HG03439 (cell line): ENCODE data around the gene GMPR.
"Not testable (repeated sequence)": the region's sequence is repeated elsewhere in the genome, so short reads cannot be mapped to it uniquely, and the experiment has no call there.

ENCODE experiments used
- ATAC-seq: cut with Tn5 transposase; IDR thresholded peaks from one replicate; pipeline ENCODE4 v1.9.1; 2021; ENCODE audit warnings: mild to moderate bottlenecking, moderate library complexity; ENCODE audit not compliant: unreplicated experiment

Gene GMPR

DNA sequence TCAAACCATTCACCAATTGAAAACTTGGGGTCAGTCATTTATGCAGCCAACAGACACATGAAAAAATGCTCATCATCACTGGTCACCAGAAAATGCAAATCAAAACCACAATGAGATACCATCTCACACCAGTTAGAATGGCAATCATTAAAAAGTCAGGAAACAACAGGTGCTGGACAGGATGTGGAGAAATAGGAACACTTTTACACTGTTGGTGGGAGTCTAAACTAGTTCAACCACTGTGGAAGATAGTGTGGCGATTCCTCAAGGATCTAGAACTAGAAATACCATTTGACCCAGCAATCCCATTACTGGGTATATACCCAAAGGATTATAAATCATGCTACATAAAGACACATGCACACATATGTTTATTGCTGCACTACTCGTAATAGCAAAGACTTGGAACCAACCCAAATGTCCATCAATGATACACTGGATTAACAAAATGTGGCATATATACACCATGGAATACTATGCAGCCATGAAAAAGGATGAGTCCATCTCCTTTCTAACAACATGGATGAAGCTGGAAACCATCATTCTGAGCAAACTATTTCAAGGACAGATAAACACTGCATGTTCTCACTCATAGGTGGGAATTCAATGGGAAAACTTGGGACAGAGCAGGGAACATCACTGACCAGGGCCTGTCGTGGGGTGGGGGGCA lies 13.2 kb upstream of the GMPR start:
- not testable (repeated sequence) for ATAC-seq

DNA sequence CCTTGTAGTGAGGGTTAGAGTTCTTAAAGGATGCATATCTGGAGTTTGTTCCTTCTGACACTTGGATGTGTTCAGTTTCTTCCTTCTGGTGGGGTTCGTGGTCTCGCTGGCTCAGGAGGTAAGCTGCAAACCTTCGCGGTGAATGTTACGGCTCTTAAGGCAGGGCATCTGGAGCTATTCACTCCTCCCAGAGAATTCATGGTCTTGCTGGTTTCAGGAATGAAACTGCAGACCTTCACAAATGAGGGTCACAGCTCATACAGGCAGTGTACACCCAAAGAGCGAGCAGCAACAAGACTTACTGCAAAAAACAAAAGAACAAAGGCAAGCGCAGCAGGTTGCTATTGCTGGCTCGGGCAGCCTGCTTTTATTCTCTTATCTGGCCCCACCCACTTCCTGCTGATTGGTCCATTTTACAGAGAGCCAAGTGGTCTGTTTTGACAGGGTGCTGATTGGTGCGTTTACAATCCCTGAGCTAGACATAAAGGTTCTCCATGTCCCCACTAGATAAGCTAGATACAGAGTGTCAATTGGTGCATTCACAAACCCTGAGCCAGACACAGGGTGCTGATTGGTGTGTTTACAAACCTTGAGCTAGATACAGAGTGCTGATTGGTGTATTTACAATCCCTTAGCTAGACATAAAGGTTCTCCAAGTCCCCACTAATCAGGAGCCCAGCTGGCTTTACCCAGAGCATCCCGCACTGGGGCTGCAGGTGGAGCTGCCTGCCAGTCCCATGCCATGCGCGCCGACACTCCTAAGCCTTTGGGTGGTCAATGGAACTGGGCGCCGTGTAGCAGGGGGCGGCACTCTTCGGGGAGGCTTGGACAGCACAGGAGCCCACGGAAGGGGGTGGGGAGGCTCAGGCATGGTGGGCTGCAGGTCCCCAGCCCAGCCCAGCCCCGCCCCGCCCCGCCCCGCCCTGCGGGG lies 12.0 kb upstream of the GMPR start:
- ATAC-seq = not testable (repeated sequence)

DNA sequence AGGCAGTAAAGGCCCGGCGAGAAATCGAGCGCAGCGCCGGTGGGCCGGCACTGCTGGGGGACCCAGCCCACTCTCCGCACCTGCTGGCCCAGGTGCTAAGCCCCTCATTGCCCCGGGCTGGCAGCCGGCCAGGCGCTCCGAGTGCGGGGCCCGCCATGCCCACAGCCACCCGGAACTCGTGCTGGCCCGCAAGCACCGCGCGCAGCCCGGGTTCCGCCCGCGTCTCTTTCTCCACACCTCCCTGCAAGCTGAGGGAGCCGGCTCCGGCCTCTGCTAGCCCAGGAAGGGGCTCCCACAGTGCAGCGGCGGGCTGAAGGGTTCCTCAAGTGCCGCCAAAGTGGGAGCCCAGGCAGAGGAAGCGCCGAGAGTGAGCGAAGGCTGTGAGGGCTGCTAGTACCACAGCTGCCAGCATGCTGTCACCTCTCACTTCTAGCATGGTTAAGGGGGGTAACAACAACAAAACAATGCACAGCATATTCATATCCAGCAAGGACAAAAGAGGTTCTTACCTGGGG lies 11.3 kb upstream of the GMPR start:
- ATAC-seq = no peak

DNA sequence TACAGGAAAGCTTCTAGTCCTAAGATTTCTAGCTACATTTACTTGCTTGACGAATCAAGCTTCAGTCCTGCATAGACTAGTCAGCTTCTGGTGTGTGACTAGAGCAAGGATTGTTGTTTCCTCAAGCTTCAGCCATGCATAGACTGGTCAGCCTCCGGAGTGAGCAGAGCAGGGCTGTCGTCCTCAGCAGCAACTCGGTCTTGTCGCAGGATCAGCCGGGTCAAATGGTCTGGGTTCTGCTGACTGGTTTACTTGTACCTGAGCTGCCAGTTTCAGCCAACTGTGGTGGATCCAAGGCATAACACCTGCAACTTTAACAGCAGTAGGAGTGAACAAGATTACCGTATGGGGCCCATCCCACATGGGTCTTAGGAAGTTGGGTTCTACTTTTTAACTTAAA lies 10.8 kb upstream of the GMPR start:
- ATAC-seq = no peak

DNA sequence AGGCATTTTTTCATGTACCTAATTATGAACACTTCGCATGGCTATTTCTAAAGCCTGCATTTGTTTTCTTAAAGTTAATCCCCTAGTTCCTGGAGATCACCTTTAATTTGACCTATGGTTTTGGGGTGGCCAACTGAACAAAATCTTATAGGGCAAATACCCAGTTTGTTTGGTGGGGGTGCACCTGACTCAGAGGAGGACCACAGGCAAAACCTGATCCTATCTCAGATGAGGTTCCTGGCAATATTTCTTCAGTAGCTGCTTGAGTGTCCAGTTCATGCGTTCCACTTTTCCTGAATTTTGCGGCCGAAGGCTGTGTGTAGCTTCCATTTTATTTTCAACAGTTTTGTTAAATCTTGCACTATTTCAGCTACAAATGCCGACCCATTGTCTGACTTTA lies 10.3 kb upstream of the GMPR start:
- ATAC-seq = no peak

DNA sequence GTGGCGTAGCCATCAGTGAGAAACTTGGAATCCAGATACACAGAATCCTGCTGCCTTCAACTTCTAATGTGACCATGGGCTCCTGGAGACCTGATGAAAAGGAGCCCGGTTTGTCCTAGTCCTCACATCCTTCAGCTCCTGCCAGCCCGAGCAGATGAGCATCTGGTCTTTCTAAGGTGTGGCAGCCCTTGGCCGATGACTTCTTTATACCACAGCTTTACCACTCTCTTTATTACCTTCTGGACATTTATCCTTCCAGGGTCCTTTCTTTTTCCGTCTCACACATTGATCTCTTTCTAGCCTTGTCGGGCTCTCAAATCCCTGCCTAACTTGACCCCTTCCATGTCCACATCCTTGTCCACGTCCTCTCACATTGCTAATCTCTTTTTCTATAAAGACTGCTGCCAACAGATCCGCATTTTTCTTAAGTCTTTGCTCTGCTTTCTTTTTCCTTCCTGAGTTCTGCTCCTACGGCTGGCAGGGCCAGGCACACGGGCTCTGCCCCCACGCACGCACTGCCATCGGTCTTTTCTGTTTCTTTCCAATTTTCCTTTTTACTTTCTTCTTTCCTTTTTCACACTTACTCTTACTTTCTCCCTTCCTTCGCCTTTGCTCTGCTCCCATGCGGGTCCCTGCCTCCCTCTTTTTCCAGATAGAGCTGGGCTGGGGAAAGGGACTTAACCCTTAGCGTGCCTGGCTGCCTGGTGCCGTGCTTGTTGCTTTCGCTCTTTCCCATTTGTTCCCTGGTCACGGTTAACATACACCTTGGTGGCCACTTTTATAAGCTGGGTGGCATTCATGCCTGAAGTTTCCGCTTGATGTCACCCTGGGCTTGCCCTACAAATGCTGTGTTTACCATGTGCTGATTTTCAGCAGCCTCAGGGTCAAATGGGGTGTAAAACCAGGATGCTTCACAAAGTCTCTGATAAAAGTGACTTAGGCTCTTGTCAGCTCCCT lies 9.4 kb upstream of the GMPR start:
- no peak for ATAC-seq

DNA sequence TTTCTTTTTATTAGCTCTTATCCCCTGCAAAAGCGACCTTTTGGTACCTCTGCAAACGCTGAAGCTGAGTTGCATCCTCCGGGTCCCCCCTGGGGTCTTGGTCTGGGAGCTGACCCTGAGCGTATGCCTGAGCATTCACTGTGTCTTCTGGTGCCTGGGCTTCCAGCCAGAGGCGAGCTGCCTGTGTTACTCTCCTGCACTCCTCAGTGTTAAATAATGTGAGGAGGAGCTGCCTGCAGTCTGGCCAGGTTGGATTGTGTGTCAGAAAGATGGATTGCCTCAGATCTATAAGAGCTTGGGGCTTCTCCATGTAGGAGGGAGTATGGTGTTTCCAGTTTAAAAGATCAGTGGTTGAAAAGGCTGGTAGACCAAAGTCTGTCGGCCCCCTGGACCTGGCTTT lies 8.7 kb upstream of the GMPR start:
- ATAC-seq = no peak

DNA sequence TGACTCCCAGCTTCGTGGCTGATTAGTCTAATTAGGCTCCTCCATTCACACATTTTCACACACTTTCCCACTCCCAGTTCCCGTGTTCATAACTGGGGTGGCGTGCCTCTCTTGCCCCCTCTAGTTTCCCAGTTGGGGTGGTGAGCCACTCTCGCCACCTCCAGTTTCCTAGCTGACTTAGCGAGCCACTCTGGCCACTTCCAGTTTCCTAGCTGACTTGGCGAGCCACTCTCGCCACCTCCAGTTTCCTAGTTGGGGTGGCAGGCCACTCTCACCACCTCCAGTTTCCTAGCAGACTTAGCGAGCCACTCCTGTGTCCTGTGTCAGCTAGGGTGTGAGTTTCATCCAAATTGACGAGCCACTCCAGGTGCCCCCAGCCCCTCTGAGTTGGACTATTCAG lies 7.4 kb upstream of the GMPR start:
- ATAC-seq = no peak

DNA sequence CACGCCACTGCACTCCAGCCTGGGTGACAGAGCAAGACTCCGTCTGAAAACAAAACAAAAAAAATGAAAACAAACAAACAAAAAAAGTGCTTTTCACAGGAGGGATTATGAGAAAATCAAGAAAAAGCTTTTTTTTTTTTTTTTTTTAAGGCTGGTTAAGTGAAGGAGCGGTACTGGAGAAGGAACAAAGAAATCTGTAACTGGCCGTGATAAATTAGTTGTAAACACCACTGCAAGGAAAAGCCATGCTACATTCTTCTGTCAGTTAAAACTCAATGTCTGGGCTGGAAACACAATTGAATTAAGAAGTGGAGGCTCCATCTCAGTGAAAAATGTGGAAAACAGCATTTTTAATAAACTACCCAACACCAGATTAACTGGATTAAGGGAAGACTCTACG lies 6.3 kb upstream of the GMPR start:
- ATAC-seq = no peak

DNA sequence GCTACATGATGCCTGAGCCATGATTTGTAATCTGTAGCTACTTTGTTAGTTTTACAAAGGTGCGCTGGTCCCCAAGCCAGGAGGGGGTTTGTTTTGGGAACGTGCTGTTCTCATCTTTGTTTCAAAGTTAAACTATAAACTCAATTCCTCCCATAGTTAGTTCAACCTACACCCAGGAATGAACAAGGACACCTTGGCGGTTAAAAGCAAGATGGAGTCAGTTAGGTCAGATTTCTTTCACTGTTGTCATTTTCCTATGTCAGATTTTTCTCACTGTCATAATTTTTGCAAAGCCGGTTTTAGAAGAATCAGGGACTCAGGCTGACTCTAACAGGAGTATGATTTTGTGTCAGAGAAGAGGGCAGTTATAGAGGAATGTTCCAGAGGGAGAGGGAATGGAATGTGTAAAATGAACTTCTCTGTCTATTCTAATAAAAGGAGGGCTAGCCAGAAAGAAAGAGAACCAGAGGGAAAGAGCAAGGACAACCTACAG lies 2.3 kb upstream of the GMPR start:
- ATAC-seq = no peak

DNA sequence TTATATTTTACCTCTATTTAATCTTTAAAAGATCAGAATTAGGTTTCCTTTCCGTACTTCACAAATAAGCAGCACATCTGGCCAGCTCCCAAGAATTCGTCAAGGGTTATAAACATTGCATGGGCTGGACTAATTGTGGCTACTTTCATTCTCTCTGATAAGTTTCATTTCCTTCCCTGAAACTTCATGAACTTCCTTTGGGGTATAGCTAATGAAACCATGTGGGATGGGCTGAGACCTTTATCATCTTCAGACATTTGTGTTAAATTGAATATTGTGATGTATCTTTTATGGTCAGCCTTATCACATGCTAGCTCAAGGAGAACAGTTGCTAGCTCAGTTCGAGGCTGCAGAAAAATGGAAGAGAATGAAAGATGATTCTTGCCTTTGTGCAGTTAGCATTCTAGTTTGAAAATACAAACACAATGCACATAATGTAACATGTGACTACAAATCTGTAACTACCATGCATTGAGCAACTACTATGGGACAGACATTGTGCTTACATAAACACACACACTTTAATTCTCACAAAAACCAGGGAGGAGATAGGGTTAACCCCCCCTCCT lies 1.7 kb upstream of the GMPR start:
- no peak for ATAC-seq

DNA sequence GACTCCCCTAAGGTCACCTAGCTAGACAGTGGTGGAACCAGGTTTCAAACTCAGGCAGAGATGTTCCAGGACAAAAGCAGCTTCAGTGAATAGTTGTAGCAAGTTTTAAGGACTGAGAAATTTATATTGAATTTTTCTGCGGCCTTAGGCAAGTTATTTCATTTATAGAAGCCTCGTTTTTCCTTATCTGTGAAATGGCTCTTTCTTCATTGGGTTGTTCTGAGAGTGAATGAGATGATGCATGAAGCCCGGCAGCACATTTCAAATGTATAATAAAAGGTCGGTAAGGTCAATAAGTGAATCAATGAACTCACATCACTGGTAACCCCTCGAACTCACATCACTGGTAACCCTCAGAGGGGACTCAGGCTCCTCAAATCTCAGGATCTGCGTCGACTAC lies 1.1 kb upstream of the GMPR start:
- no peak for ATAC-seq

DNA sequence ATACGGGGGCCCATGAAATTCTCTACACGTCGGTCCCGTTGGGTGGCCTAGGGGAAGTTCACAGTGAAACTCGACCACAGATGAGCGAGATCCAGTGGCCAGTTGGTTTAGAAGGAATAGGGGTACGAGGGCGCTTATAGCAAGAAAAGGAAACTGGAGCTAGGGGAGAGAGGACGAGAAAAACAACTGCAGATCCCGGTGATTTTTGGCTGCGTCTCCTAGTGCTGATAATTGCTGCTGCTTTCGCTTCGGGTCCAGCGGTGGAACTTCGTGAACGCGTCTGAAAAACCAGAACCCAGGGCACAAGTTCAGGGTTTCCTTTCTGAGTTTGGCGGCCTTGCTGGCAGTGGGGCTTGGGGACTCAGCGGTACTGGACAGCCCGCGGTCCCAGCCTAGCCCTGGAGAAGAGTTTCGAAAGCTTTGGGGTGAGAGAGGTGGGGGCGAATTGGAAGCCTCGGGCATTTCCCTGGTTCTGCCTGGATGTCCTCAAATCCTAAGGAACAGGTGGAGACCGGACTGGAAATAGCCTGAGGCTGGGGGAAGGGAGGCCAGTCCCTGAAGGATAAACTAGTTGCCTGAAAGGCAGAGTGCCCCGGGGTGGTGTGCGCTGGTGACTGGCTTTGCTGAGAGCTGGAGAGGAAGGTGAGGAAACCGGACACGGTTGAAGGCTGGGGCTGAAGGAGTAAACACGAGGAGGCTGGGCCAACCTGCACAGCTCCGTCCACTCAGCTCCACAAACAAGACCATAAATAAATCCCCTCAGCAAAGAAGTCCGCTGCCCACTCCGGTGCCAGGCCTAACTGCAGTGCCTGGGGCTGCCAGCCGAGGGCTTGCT lies 793 bp downstream of the GMPR start:
- no peak for ATAC-seq

DNA sequence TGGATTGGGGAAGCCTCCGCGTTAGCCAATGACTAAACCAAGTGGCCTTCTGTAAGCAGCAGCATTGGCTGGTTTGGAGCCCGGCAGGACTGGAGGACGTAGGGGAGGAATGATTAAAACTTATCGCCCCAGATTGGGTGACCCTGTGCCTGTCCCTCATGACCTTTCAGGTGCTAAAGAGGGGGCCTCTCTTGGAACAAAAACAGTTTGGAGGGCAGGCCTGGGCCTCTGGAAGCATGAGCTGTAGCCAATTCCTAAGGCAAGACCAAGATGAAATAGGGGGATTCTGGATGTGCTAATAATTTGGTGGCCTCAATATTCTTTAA lies 1.4 kb downstream of the GMPR start:
- ATAC-seq = no peak

DNA sequence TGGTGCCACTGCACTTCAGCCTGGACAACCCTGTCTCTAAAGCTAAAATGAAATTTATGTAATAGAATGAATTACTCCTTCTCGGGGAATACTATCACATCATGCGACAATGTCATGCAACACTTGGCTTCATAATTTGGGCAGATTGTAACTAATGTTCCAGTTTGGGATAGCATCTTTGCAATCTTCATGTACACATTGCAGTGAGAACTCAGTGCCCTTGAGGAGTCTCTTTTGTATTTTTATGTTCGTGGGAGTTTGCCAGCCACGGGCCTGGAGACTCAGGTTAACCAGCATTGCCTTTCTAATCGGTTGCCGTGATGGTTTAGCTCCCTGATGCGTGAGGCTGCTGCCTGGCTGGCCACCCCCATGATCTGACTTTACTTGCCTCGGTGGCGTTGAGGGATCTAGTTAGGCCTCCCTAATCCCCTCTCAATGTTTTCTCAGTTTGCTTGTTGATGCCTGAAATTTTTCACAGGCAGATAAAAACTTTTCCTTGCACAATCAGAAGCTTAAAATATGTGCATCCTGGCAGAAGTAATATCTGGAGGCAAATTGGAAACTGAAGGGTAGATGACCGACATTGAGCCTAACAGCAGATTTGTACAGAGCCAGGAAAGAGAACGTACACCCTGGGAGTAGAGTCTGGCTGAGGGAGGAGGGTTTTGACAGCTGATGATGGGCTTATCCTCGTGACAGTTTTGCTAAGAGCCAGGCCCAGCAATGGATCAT lies 2.4 kb downstream of the GMPR start:
- no peak for ATAC-seq

DNA sequence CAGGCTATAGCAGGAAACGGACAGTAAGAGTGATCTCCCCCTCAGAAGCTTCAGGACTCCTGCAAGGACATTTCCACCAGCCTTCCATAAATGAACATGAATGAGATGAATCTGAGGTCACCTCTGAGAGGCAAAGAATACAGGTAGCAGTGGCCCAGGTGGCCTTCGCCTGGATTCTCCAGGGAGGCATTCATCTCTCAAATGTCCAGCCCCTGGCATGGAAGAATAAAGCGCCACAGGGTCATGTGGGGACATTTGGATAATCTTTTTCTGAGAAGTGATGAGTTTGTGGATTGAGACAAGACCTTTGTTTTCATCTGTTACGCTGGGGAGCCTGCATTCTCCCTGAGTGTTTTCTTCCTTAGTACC lies 2.9 kb downstream of the GMPR start:
- ATAC-seq = no peak

DNA sequence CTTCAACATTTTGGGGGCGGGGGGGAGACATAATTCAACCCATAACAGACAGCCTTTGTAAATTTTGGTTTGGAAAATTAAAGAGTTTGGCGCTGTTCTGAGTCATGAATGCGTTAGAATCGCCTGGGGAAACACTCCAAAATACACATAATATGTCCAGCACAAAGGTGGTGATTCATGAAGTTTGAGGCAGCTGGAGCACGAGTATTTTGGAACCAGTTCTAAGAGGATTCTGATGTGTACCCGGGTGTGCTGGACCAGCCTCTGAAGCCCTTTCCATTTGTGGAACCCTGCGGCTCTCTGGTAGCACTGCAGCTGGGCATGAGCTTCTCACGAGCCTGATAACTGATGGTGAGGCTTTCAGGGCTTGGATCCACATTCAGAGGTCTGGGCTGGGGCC lies 4.7 kb downstream of the GMPR start:
- ATAC-seq = no peak

DNA sequence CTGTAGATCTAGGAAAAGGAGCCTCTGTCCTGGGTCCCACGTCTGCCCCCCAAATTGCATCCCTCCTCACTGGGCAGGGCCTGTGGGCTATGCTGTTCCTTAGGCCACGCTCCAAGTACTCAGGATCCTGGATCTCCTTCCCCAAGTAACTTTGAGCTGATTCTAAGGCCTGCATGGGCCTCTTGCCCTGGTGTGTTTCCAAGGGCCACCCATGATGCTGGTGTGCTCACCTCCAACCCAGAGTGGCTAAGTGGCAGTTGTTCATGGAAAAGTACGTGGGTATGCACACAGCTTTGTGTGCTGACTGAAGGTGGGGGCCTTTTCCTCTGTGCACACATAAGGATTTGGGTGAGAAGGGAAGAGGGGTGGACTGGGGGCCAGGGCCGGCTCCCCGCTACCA lies 5.3 kb downstream of the GMPR start:
- no peak for ATAC-seq

DNA sequence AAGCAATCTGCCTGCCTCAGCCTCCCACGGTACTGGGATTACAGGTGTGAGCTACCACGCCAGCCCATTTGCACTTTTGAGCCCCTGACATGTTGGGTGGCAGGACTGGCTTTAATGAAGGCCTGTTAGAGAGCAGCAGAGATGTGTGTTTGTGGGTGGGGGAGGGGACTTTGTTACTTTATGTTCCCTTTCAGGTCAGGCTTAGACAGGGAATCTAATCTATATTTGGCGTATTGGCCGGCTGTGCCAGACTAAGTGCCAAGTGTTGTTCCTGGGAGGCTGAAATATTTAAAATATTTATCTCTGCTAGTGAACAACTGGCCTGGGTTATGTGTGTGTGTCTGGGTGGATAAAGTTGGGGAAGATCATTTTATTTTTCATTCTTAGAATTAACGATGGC lies 6.1 kb downstream of the GMPR start:
- no peak for ATAC-seq
